GM12873 (cell line): ENCODE results near the gene PCSK6.

Experiments
- TF ChIP-seq, protein P1 (sequence below): IDR thresholded peaks from 2 replicates; pipeline ENCODE4 v1.5.1; 2012; ENCODE audit warnings: low read depth, mild to moderate bottlenecking, moderate library complexity, low read length, control low read depth; ENCODE audit not compliant: insufficient read depth; ENCODE audit errors: missing control alignments

PCSK6 gene

GRCh38 chr15:101483462-101483861 is 6.0 kb downstream of the PCSK6 start:
- TF ChIP-seq, protein P1, sequence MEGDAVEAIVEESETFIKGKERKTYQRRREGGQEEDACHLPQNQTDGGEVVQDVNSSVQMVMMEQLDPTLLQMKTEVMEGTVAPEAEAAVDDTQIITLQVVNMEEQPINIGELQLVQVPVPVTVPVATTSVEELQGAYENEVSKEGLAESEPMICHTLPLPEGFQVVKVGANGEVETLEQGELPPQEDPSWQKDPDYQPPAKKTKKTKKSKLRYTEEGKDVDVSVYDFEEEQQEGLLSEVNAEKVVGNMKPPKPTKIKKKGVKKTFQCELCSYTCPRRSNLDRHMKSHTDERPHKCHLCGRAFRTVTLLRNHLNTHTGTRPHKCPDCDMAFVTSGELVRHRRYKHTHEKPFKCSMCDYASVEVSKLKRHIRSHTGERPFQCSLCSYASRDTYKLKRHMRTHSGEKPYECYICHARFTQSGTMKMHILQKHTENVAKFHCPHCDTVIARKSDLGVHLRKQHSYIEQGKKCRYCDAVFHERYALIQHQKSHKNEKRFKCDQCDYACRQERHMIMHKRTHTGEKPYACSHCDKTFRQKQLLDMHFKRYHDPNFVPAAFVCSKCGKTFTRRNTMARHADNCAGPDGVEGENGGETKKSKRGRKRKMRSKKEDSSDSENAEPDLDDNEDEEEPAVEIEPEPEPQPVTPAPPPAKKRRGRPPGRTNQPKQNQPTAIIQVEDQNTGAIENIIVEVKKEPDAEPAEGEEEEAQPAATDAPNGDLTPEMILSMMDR = no peak

GRCh38 chr15:101482526-101483371 is 6.8 kb downstream of the PCSK6 start:
- TF ChIP-seq, protein P1 = no peak

DNA sequence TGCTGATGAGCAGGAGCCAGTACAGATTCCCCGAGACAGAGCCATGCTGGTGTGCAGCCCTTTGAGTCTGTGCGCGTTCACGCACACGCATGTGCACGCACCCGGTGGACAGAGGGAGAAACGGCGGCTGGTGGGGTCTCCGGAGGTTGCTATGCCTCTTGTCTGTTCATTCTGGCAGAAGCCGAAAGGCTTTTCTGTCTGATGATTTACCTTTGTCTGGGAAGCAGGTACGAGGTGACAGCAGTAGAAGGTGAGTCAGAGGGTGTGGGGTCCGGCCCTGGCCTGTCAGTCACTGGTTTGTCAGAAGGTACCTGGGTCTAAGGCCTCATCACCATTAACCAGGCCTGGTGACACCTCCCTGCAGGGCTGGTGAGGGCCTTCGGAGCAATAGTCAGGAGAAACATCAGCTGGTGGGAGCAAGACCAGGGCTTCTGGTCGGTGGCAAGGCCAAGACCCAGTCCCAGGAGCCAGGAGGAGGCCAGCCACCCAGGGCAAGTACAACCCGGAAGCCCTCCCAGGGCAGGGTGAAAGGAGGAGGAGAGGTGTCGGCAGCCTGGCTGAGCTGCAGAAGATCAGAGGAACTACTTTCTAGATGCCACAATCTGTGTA is 7.5 kb downstream of the PCSK6 start:
- TF ChIP-seq, protein P1 = no peak

- TF ChIP-seq, protein P1 = no peak
Measured at GRCh38 chr15:101481381-101481705, 8.2 kb downstream of the PCSK6 start.

DNA sequence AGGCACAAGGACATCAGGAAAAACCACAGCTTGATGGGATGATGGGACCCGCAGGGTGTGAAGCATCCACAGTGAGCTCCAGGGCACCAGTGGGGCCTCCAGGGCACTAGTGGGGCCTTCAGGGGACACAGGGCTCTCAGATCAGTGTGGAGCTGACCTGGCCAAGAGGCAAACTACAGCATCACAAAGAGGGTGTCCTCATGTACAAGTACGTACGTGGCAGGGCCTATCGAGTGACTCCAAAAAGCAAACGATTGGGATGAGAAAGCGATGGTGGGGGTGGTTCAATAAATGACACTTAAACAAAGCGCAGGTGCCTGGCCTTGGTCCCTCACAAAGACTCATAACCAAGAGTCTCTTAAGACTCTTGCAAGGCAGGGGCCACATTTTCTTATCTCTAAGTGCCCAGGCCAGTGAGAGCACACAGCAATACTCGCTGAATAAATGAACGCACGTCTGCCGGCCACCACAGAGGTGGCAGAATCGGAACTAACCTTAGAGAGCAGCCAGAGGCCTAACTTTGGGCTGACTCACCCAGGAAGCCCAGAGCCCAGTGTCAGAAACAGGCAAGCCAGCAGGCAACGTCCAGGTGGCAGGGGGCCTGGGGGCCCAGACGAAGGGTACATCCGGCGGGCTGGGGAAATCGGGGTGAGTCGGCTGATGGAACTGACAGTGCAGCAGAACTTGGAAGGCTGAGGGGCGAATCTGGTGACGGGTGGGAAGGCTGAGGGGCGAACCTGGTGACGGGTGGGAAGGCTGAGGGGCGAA is 8.7 kb downstream of the PCSK6 start:
- TF ChIP-seq, protein P1 = no peak

DNA sequence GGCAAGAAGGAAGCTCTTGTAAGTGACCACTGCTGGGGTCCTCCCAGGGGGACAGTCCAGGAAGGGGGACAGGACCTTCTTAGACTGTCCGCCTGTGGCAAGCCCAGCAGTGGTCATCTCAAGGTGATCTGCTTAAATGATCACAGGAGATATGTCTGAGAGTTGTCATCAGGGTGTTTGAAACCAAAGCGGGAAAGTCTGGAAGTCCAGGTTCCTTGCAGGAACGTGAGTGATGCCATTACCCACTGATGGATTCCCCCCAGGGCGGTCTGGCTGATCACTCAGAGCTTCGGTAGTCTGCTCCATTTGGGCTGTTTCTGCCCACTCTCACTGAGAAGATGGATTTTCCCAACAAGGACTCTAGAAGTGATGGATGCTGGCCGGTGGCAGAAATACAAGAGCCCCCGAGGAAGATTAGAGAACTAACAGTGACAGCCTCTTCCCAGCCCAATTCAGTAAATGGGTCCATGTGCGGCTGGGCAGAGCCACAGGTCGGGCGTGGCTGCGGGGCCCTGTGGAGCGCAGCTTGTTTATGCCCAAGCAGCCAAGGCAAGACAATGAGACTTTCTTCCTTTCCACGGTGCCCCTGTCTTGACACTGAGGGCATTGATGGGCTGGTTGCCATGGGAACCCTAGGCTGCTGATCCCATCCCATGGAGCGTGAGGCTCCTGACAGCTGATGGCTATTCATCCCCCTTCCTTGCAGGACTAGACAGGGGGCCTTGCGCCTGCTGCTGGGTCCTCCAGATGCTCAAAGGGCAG is 9.5 kb downstream of the PCSK6 start:
- TF ChIP-seq, protein P1 = no peak
